Type B pancreatic cell (in vitro differentiated cells): Measurements from ENCODE around the gene OPRD1. TPM values are rescaled to one million over a fixed set of nuclear protein-coding genes. Genes with fewer than 3 reads are reported as not detected.
"Not testable (repeated sequence)": the region's sequence is repeated elsewhere in the genome, so short reads cannot be mapped to it uniquely, and the experiment has no call there.

ENCODE experiments used
- DNase-seq: peaks from one replicate; pipeline ENCODE4 v3.0.0; 2021; ENCODE audit warnings: mixed read lengths; ENCODE audit not compliant: unreplicated experiment; ENCODE audit errors: extremely low spot score
- H3K27ac Mint-ChIP-seq: 2 replicates; pipeline ENCODE4 v1.8.0; 2021; ENCODE audit warnings: mild to moderate bottlenecking, mixed read lengths
- H3K27me3 Mint-ChIP-seq: 2 replicates; pipeline ENCODE4 v1.8.0; 2021; ENCODE audit warnings: mixed read lengths
- H3K36me3 Mint-ChIP-seq: 2 replicates; pipeline ENCODE4 v1.8.0; 2021; ENCODE audit warnings: mixed read lengths
- H3K4me1 Mint-ChIP-seq: one replicate; pipeline ENCODE4 v1.8.0; 2021; ENCODE audit warnings: mixed read lengths; ENCODE audit not compliant: unreplicated experiment
- H3K4me3 Mint-ChIP-seq: 2 replicates; pipeline ENCODE4 v1.8.0; 2021; ENCODE audit warnings: mild to moderate bottlenecking, mixed read lengths
- H3K9me3 Mint-ChIP-seq: 2 replicates; pipeline ENCODE4 v1.8.0; 2021; ENCODE audit warnings: mixed read lengths
- long read RNA-seq: library from polyadenylated mRNA; unstranded; transcript quantifications from one replicate; pipeline ENCODE4 v2.0.0, GENCODE V29; 2020
- total RNA-seq: library from RNA; stranded (reverse); gene quantifications from 2 replicates; pipeline ENCODE4 v1.2.1, GENCODE V29; 2021; ENCODE audit warnings: low replicate concordance
- TF ChIP-seq, protein P1 (sequence below): fragments of 200-600 bp; sonication (generic); conservative IDR thresholded peaks from 2 replicates; pipeline ENCODE4 v1.5.0; 2021; ENCODE audit warnings: antibody characterized with exemption, mild to moderate bottlenecking

The OPRD1 gene
- 1.1 and 1.5 TPM in 2 replicates for total RNA-seq
- long read RNA-seq, result 0 reads

GRCh38 chr1:28811766-28812668 is at the start of gene OPRD1:
OPRD1 (plus strand) TSS chr1:28812170; CDS start chr1:28812384, 214 bp downstream.
- TF ChIP-seq, protein P1, sequence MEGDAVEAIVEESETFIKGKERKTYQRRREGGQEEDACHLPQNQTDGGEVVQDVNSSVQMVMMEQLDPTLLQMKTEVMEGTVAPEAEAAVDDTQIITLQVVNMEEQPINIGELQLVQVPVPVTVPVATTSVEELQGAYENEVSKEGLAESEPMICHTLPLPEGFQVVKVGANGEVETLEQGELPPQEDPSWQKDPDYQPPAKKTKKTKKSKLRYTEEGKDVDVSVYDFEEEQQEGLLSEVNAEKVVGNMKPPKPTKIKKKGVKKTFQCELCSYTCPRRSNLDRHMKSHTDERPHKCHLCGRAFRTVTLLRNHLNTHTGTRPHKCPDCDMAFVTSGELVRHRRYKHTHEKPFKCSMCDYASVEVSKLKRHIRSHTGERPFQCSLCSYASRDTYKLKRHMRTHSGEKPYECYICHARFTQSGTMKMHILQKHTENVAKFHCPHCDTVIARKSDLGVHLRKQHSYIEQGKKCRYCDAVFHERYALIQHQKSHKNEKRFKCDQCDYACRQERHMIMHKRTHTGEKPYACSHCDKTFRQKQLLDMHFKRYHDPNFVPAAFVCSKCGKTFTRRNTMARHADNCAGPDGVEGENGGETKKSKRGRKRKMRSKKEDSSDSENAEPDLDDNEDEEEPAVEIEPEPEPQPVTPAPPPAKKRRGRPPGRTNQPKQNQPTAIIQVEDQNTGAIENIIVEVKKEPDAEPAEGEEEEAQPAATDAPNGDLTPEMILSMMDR, result no peak

DNA sequence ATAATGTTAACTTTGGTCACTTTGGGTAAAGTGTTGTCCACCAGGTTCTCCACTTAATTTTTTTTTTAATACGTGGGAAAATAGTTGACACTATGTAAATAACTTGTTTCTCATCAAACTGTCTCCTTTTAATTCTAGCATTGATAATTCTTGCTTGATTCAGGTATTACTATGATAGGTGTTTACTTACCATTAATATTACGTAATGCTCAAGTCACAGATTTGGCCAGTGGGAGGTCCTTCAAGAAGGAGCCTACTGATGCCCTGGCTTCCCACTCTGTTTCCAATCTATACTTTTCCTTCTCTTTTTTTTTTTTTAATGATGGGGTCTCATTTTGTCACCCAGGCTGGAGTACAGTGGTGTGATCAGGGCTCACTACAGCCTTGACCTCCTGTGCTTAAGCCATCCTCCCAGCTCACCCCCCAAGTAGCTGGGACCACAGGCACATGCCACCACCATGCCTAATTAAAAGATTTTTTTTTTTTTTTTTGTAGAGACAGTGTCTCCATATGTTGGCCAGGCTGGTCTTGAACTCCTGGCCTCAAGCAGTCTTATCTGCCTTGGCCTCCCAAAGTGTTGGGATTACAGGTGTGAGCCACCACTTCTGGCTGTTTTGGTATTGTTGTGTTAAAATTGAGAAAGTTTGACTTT is 45.3 kb upstream of the OPRD1 start:
- Mint-ChIP-seq H3K4me3 (no peak overlapping the region), H3K9me3 (no peaks in the 10 kb centered on the region), H3K27me3 (no peaks in the 10 kb centered on the region), H3K4me1 (peaks cover 16% of the 10 kb centered on the region), H3K27ac (no peak overlapping the region), H3K36me3 (peaks cover 23% of the 10 kb centered on the region)
- no peak for DNase-seq
- TF ChIP-seq, protein P1, result no peak

More at GRCh38 chr1:28811766-28812668, at the start of gene OPRD1:
- peaks cover 14% of the 10 kb centered on the region for H3K4me1 Mint-ChIP-seq
- H3K4me3 Mint-ChIP-seq, result peak within 1 kb of the TSS; percentile 72
- no peak for DNase-seq
- H3K27ac Mint-ChIP-seq, result no peak within 1 kb of the TSS
- no peaks in the 10 kb centered on the region for H3K9me3 Mint-ChIP-seq
- peaks cover 71% of the 10 kb centered on the region for H3K27me3 Mint-ChIP-seq
- H3K36me3 Mint-ChIP-seq, result no peaks in the 10 kb centered on the region

DNA sequence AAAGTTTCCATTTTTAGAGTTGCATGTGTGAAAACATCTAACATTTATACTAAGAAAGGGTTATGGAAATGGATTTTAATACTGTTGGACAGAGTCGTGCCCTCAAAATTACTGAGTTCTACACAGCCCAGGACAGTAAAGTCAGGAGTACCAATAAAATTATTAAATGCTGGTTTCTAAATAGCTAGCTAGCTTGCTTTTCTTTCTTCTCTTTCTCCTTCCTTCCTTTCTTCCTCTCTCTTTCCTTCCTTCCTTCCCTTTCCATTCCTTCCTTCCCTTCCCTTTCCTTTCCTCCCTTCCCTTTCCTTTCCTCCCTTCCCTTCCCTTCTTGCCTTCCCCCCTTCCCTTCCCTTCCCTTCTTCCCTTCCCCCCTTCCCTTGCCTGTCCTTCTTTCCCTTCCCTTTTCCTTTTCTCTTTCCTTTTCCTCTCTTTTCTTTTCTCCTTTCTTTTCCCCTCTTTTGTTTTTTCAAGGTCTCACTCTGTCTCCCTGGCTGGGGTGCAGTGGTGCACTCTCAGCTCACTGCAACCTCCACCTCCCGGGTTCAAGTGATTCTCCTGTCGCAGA is 41.3 kb upstream of the OPRD1 start:
- peaks cover 15% of the 10 kb centered on the region for H3K36me3 Mint-ChIP-seq
- H3K9me3 Mint-ChIP-seq, result no peaks in the 10 kb centered on the region
- TF ChIP-seq, protein P1, result no peak
- no peak overlapping the region for H3K27ac Mint-ChIP-seq
- no peaks in the 10 kb centered on the region for H3K27me3 Mint-ChIP-seq
- DNase-seq, result no peak
- H3K4me1 Mint-ChIP-seq, result peaks cover 16% of the 10 kb centered on the region
- no peak overlapping the region for H3K4me3 Mint-ChIP-seq

GRCh38 chr1:28771921-28772320 is 40.0 kb upstream of the OPRD1 start:
- not testable (repeated sequence) for H3K9me3 Mint-ChIP-seq

DNA sequence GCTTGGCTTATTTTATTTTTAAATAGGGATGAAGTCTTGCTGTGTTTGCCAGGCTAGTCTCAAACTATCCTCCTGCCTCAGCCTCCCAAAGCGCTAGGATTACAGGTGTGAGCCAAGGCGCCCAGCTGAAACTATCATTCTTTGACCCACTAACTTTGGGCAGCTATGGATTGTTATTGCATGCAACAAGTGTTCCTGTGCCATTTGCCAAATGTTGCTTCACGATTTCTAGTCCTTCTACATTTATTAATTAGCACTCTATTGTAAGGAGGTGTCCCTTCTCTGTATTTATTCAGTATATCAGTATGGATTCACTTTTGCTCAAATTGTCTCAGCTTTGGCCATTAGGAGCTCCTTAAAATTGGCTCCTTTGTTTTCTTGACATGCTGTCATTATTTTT is 38.9 kb upstream of the OPRD1 start:
- no peaks in the 10 kb centered on the region for H3K27me3 Mint-ChIP-seq
- peaks cover 10% of the 10 kb centered on the region for H3K36me3 Mint-ChIP-seq
- peaks cover 11% of the 10 kb centered on the region for H3K4me1 Mint-ChIP-seq
- no peak for DNase-seq
- no peaks in the 10 kb centered on the region for H3K9me3 Mint-ChIP-seq
- no peak overlapping the region for H3K4me3 Mint-ChIP-seq
- H3K27ac Mint-ChIP-seq, result no peak overlapping the region
- TF ChIP-seq, protein P1, result no peak

More at GRCh38 chr1:28771921-28772320, 40.0 kb upstream of the OPRD1 start:
- H3K27ac Mint-ChIP-seq, H3K4me3 Mint-ChIP-seq, DNase-seq, H3K27me3 Mint-ChIP-seq: not testable (repeated sequence)
- Mint-ChIP-seq H3K36me3 (peaks cover 10% of the 10 kb centered on the region), H3K4me1 (peaks cover 11% of the 10 kb centered on the region)
